ENCODE results near the gene GIT1.

GRCh38 chr17:29587591-29587990 lies 1.9 kb downstream of the GIT1 start:
- no peak for TF ChIP-seq CREM (IDR thresholded peaks at IDR 0.05; ENCODE audit: low read depth)
- TF ChIP-seq POLR2A (conservative IDR thresholded peaks at IDR 0.05): no peak
- no peak for TF ChIP-seq CTCF (IDR thresholded peaks at IDR 0.05 in 2 of 3, conservative IDR thresholded peaks at IDR 0.05 in 1 of 3; ENCODE audit: insufficient read depth in 2 of 3, low read depth in 1 of 3, low read length in 3 of 3)
- no peak for TF ChIP-seq XRCC5 (IDR thresholded peaks at IDR 0.05; ENCODE audit: low read depth, low read length)
- TF ChIP-seq SP1 (CRISPR knock-in tag; IDR thresholded peaks at IDR 0.05): no peak
- TF ChIP-seq SRF (CRISPR knock-in tag; IDR thresholded peaks at IDR 0.05): no peak
- TF ChIP-seq FIP1L1 (IDR thresholded peaks at IDR 0.05; ENCODE audit: low read depth, low read length, poor library complexity, severe bottlenecking): no peak

Data from K562 (cell line).